HG02852 (cell line): ENCODE data around the gene FOXC2.

ENCODE experiments used
- ATAC-seq: cut with Tn5 transposase; IDR thresholded peaks from one replicate; pipeline ENCODE4 v1.9.1; 2021; ENCODE audit warnings: mild to moderate bottlenecking, moderate library complexity; ENCODE audit not compliant: unreplicated experiment

Gene FOXC2

DNA sequence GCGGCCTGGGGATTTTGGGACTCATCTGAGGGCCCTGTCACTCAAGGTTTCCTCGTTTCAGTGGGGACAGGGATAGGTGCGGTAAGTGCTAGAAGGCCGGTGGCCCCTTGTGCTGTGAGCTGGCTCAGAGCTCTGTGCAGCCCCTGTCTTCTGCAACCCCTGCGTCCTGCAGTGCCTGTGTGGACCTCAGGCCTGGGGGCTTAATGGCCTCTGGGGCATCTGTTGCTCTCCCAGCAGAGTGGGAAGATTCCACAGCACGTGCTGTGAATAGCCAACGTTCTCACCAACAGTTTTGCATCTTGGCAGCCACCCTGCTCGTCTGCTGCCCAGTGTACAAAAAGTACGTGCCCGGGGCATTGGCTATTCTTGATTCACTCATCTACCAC is 4.9 kb downstream of the FOXC2 start:
- no peak for ATAC-seq

DNA sequence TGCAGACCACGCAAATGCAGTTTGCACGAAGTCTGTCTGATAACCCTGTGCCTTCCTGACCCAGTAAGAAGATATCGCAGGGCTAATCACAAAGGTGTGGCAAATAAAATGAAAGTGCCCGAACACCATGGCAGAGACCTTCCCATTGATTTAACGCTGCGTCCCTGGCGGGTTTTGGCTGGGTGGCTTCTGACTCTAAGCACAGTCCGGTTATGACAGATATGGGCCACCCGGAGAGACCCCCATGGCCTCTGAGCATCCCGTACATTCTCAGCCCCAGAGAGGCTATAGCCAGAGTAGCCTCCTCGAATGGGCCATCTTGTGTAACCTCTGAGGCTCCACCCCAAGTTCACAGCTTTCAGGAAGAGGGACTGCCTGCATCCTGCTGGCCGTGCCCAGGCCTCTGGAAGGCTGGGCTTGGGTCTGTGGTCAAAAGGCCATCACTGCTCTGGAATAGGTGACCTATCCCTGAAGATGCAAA is 5.5 kb downstream of the FOXC2 start:
- ATAC-seq, result no peak

- no peak for ATAC-seq
These were observed 6.0 kb downstream of the FOXC2 start for GRCh38 chr16:86572606-86573005.

- ATAC-seq, result no peak
These were observed 6.6 kb downstream of the FOXC2 start for GRCh38 chr16:86573215-86573614.

GRCh38 chr16:86573646-86574508 is 7.2 kb downstream of the FOXC2 start:
- no peak for ATAC-seq

DNA sequence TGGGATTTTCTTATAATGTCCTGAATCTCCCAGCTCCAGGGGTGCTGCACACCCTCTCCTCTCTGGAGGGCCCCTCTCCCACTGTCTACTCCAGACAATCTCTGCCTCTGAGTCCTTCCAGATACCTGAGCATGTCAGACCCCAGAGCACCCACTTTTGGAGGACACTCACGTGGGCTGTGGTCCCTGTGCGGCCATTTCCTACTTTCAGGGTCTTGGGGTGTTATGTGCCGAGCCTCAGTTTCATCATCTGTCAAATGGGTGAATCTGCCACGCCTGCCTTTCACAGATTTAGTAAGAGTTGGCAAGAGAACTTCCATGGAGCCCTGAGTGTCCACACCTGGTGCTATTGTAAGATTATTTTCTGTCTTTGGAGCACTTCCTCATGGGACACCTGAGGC is 8.0 kb downstream of the FOXC2 start:
- ATAC-seq, result no peak

DNA sequence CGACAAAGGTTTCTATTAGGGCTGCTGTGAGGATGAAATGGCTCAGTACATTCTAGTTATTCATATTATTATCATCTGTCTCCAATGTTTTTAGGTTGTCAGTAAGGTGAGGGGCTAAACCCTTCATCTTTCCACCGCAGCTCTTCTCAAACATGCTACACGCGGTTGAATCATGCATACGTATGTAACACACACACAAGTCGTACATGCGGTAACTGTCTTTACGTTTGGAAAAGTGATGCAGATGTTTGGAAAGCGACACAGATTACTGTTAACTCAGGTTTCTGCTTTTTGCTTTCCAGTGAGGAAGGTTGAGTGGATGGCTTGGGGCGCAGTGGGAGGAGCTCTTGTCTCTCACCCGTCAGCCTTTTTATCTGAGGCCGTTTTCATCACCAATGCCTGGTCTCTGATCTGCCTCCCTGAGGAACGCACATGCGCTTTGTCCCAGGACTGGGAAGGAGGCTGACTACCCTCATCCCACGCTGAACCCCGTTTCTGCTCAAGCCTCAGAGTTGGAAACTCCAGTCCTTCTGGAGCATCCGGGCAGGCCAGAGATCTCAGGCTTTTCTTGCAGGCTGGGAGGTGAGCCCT is 8.6 kb downstream of the FOXC2 start:
- no peak for ATAC-seq

DNA sequence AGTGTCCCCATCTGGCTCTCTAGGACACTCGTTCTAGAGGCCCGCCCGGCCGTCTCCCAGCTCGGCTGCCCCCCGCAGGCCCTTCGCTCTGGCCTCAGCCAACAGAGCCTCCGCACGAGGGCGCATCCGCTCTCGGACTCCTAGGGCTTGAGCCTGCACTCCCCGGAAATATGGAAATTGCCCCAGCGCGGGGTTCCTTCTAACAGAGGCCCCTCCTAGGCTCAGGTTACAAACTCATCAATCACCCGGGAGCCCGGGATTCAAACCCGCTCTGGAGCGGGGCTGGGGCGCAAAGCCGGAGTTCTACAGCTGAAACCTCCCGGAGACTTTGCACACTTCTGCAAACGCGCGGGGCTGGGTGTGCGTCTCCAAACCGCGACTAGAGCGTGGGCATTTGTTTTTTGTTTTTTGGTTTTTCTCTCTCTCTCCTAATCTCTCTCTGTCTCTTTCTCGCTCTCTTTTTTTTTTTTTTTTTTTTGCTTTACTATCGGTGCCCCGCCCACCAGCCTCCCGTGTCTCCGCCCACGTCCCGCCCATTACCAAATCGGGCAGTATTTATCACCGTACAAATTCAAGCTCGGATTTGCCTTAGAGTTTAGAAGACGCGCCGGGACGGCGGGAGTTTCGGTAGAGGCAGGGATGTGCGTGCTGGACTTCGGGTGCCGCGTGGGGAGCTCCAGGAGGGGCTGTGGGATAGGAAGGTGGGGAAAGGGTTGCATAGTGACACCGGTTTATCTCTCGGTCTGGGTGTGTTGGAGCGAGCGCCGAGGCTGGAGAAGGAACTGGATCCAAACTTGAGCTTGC is 9.3 kb downstream of the FOXC2 start:
- no peak for ATAC-seq

DNA sequence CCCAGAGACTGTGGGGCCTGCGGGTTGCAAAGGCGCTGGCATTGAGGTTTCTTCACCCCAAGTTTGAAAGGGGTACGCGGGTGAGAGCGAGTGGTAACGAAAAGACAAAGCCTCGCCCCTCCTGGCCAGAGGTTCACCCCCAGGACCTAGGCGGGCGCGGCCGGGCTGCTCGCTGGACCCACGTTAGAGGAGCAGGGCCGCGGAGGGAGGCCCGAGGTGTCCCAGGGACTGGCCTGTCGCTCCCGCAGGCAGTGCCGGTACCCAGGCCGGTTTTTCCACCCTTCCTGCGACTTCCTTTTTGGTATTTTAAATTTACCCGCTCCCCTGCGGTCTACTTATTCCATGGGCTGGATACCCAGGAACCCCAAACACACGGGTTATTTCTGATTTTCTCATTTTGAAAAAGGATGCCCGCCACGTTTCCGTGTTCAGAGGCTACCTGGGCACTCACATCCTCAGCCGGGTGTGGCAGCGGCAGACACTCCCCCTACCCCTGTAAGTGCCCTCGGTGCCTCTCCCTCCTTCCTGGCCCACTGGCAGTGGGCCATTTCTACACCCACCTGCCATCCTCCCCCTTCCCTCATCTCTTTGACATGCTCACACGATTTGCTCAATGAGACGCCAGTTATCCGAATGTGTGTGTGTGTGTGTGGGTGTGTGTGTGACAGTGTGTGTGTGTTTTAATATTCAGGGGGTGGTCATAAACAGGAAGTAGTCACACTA is 10.1 kb downstream of the FOXC2 start:
- no peak for ATAC-seq

- no peak for ATAC-seq
These were observed 10.8 kb downstream of the FOXC2 start for GRCh38 chr16:86577314-86577971.

DNA sequence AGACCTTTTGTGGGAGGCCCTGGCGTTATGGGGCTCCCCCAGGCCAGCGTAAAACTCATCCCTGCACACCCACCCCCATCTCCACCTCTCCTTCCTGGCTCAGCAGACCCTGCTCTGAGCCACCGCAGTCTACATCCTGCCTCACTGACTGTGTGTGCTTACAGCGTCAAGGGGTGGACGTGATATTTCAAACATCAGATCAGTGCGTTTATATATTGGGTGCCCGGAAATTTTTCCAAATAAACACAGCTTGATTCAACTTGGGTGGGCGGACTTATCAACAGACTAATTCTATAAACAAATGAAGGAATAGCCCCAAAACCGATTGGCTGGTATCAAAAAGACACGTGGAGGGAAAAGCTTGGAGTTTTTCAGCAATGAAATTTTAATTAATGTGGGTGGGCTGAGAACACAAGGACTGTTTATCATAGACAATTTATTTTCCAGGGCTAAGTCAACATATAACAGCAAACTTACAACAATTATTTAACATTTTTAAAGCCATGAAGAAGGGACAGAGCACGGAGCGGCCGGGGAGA is 11.5 kb downstream of the FOXC2 start, which contains the start of gene FOXL1:
Gene FOXL1 (plus strand): TSS at position 489 of the 539 bp plus-strand sequence. CDS start 175 bp downstream, outside the sequence.
- no peak for ATAC-seq

DNA sequence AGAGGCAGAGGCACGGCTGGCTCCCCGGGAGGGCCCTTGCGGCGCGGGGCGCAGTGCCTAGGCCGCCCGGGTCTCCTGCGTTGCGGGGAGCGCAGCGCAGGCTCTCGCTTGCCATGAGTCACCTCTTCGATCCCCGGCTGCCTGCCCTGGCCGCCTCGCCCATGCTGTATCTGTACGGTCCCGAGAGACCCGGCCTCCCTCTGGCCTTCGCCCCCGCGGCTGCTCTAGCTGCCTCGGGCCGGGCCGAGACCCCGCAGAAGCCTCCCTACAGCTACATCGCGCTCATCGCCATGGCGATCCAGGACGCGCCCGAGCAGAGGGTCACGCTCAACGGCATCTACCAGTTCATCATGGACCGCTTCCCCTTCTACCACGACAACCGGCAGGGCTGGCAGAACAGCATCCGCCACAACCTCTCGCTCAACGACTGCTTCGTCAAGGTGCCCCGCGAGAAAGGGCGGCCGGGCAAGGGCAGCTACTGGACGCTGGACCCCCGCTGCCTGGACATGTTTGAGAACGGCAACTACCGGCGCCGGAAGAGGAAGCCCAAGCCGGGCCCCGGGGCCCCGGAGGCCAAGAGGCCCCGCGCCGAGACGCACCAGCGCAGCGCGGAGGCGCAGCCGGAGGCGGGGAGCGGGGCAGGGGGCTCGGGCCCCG is 12.1 kb downstream of the FOXC2 start:
- ATAC-seq, result no peak

DNA sequence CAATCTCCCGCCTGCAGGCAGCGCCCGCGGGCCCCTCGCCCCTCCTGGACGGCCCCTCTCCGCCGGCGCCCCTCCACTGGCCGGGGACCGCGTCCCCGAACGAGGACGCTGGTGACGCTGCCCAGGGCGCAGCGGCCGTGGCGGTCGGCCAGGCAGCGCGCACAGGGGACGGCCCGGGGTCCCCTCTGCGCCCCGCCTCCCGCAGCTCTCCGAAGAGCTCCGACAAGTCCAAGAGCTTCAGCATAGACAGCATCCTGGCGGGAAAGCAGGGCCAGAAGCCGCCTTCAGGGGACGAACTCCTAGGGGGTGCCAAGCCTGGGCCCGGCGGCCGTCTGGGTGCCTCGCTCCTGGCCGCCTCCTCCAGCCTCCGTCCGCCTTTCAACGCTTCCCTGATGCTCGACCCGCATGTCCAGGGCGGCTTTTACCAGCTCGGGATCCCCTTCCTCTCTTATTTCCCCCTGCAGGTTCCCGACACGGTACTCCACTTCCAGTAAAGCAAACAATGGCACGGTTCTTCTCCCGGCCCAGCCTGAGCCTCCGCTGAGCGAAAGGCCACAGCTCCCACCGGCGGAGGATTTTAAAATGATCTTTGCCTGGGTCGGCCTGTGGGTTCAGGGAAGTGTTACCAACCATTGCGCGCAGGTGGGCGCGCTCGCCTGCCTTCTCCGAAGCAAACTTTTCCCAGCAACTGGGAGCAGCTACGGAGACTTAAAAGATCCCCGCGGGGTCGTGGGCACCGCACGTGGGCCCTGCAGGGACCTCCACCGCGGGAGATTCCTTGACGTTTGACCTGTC is 12.8 kb downstream of the FOXC2 start:
- no peak for ATAC-seq

DNA sequence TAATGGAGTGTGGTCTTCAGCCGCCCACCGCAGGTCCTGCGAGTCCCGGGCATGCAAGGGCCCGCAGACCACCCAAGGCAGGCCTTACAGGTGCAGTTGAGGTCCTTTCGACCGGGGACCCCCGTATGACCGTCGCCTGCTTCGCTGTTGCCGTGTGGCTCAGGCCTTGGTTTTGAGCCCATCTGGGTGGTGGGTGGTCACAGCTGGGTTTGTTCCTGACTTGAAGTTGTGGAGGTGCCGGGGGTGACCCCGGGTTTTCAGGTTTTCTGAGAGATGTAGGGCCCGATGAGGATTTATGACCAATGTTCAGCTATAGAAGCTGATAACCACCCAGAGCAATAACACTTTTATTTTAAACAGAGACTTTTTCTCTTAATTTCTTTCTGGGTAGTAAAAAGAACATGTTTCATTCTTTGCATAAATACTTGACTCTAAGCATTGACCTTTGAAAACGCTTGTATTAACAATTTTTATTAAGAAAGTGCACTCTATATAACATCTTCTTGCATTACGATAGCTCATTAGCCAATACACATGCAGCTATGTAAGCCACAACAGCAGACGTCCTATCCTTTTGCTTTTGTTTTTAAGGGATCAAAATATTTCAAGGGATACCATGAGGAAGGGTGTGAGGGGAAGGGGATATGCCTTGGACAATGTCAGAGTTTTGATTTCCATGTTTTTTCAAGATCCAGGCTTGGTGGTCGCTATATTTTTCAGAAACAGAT is 13.6 kb downstream of the FOXC2 start:
- no peak for ATAC-seq

GRCh38 chr16:86580791-86581170 is 14.2 kb downstream of the FOXC2 start:
- no peak for ATAC-seq

DNA sequence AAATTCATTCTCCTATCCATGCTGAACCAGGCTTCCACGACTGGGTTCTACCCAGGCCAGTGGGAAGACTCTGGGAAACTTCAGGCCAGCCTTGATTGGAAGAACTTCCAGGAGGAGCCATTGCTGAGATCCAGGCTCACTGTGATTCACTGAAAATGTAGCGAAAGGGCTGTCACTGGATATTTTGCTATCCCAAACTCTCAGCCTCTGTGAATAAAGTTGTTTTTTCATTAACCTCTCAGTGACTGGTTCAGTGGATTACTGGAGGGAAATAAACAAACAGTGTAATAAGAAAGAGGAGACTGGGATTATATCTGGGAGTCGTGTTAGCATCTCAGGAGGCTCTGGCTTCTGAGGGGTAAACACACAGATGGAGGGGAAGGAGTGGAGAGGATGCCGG is 14.8 kb downstream of the FOXC2 start:
- ATAC-seq, result no peak

DNA sequence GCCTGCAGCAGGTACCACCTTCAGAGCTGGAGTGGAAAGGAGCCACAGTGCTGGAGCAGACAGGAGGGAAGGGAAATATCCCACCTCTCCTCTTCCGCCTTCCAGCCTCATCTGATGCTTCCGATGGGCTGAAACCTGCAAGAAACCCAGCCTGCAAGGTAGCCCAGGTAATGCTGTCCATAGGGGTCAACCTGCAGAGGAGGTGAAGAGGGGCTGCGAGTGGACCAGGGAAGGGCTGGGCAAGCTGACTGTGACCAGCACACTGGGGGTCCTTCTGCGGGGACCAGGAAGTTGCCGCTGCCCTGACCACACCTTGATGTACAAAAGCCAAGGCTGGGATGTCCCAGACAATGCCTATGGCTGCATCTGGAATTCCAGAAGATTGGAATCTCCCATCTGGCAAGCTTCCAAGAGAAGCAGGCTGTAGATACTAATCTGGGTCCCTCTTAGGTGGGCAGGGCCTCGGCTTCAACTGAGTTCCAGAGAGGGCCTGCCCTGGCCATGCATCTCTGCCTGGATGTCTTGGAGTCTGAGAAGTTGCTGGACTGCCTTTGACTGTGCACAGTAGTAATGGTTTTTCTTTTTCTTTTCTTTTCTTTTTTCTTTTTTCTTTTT is 17.5 kb downstream of the FOXC2 start:
- ATAC-seq, result no peak
